Non-pigmented ciliary epithelial cell (primary cell): ENCODE results near the gene CHAC1.
"Not testable (repeated sequence)": the region's sequence is repeated elsewhere in the genome, so short reads cannot be mapped to it uniquely, and the experiment has no call there.

Experiments
- DNase-seq: peaks from one replicate; pipeline ENCODE4 v3.0.0-alpha.2; 2010; ENCODE audit warnings: low read depth

The CHAC1 gene

GRCh38 chr15:40937762-40938535 lies 15.3 kb upstream of the CHAC1 start:
- no peak for DNase-seq

GRCh38 chr15:40938536-40938870 lies 14.8 kb upstream of the CHAC1 start:
- DNase-seq, result no peak

GRCh38 chr15:40940296-40940801 lies 12.9 kb upstream of the CHAC1 start:
- DNase-seq, result no peak

- DNase-seq, result no peak
Observed at GRCh38 chr15:40941068-40941527, 12.2 kb upstream of the CHAC1 start.

- DNase-seq, result no peak
Observed at GRCh38 chr15:40941528-40942336, 11.5 kb upstream of the CHAC1 start.

GRCh38 chr15:40942337-40942854 lies 10.9 kb upstream of the CHAC1 start:
- no peak for DNase-seq

GRCh38 chr15:40942878-40943277 lies 10.4 kb upstream of the CHAC1 start:
- DNase-seq, result no peak

- no peak for DNase-seq
Observed at GRCh38 chr15:40943764-40944365, 9.4 kb upstream of the CHAC1 start.

- no peak for DNase-seq
Observed at GRCh38 chr15:40944510-40945296, 8.6 kb upstream of the CHAC1 start.

- no peak for DNase-seq
Observed at GRCh38 chr15:40948706-40949473, 4.4 kb upstream of the CHAC1 start.

GRCh38 chr15:40949756-40950207 lies 3.5 kb upstream of the CHAC1 start:
- no peak for DNase-seq

- DNase-seq, result no peak
Observed at GRCh38 chr15:40951764-40952163, 1.5 kb upstream of the CHAC1 start.

GRCh38 chr15:40952301-40952900 lies 870 bp upstream of the CHAC1 start:
- no peak for DNase-seq

GRCh38 chr15:40953713-40954074 lies 423 bp downstream of the CHAC1 start:
- no peak for DNase-seq

- DNase-seq, result not testable (repeated sequence)
Observed at GRCh38 chr15:40954158-40954848, 1.0 kb downstream of the CHAC1 start.

GRCh38 chr15:40955141-40955903 lies 2.1 kb downstream of the CHAC1 start:
- DNase-seq, result no peak

GRCh38 chr15:40955930-40956540 lies 2.8 kb downstream of the CHAC1 start:
- no peak for DNase-seq

- DNase-seq, result no peak
Observed at GRCh38 chr15:40956541-40956982, 3.3 kb downstream of the CHAC1 start.
